ENCODE data around the gene CARS2.
A peak's percentile ranks its signal among the peaks of the same experiment; 100 is the strongest.

Gene CARS2

GRCh38 chr13:110705826-110706569, at the start of gene CARS2:
CARS2 (minus strand) TSS chr13:110706116; CDS start chr13:110706093, 23 bp downstream.
- no peak for TF ChIP-seq EZH2phosphoT487 (conservative IDR thresholded peaks at IDR 0.05; ENCODE audit: low read length)
- TF ChIP-seq, protein P1, sequence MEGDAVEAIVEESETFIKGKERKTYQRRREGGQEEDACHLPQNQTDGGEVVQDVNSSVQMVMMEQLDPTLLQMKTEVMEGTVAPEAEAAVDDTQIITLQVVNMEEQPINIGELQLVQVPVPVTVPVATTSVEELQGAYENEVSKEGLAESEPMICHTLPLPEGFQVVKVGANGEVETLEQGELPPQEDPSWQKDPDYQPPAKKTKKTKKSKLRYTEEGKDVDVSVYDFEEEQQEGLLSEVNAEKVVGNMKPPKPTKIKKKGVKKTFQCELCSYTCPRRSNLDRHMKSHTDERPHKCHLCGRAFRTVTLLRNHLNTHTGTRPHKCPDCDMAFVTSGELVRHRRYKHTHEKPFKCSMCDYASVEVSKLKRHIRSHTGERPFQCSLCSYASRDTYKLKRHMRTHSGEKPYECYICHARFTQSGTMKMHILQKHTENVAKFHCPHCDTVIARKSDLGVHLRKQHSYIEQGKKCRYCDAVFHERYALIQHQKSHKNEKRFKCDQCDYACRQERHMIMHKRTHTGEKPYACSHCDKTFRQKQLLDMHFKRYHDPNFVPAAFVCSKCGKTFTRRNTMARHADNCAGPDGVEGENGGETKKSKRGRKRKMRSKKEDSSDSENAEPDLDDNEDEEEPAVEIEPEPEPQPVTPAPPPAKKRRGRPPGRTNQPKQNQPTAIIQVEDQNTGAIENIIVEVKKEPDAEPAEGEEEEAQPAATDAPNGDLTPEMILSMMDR (IDR thresholded peaks at IDR 0.05; ENCODE audit: insufficient read depth, low read length, poor library complexity, severe bottlenecking): no peak
- no peaks in the 10 kb centered on the region for H3K27me3 ChIP-seq (ENCODE audit: low read length)
- peaks cover 22% of the 10 kb centered on the region for H3K79me2 ChIP-seq (ENCODE audit: insufficient read depth, low read length)
- H3F3A ChIP-seq (ENCODE audit: insufficient read depth): peaks cover 10% of the 10 kb centered on the region
- H2AFZ ChIP-seq (ENCODE audit: low read depth, low read length, severe bottlenecking): peak within 1 kb of the TSS; percentile 52
- H3K4me3 ChIP-seq (ENCODE audit: insufficient read depth, low read length, poor library complexity, severe bottlenecking): peak within 1 kb of the TSS; percentile 82
- H4K20me1 ChIP-seq (ENCODE audit: low read depth, low read length): no peaks in the 10 kb centered on the region
- peaks cover 6% of the 10 kb centered on the region for H3K36me3 ChIP-seq (ENCODE audit: low read length)
- H3K27ac ChIP-seq (ENCODE audit: low read depth, low read length): peak within 1 kb of the TSS; percentile 62
- H3K9me3 ChIP-seq (ENCODE audit: insufficient read depth, low read length): no peaks in the 10 kb centered on the region
- H3K4me2 ChIP-seq (ENCODE audit: low read depth, low read length, poor library complexity, severe bottlenecking): peak within 1 kb of the TSS; percentile 98
- peak within 1 kb of the TSS; percentile 83 for H3K9ac ChIP-seq (ENCODE audit: low read length)
- no peaks in the 10 kb centered on the region for H3K9me2 ChIP-seq (replicated peaks; ENCODE audit: insufficient read depth, low read length)

DNA sequence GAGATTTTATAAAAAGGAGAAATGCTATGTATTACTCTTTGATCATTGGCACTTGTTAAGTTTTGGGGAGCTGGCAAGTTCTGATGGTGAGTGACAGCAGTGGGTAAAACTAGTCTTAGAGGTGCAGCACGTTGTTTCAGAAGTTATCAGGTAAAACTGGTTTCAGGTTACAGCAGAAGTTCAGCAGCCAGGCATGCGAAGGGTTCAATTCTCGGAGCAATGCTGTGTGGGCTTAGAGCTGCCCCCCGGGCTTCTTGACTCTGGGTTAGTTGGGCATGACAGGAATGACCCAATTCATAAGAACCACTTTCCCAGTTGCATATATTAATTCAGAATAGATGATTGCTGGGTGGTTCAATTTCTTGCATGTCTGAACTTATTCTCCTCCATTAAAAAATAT, 42.4 kb upstream of the CARS2 start:
- Histone ChIP-seq H3F3A (ENCODE audit: insufficient read depth) (no peaks in the 10 kb centered on the region), H3K36me3 (ENCODE audit: low read length) (no peaks in the 10 kb centered on the region), H2AFZ (ENCODE audit: low read depth, low read length, severe bottlenecking) (no peak overlapping the region), H4K20me1 (ENCODE audit: low read depth, low read length) (no peaks in the 10 kb centered on the region), H3K9ac (ENCODE audit: low read length) (no peak overlapping the region), H3K9me3 (ENCODE audit: insufficient read depth, low read length) (peaks cover 13% of the 10 kb centered on the region; the same call in 1 of the 2 replicates), H3K9me2 (replicated peaks; ENCODE audit: insufficient read depth, low read length) (no peaks in the 10 kb centered on the region), H3K4me3 (ENCODE audit: insufficient read depth, low read length, poor library complexity, severe bottlenecking) (no peak overlapping the region), H3K27me3 (ENCODE audit: low read length) (no peaks in the 10 kb centered on the region), H3K27ac (ENCODE audit: low read depth, low read length) (no peak overlapping the region), H3K79me2 (ENCODE audit: insufficient read depth, low read length) (no peaks in the 10 kb centered on the region), H3K4me2 (ENCODE audit: low read depth, low read length, poor library complexity, severe bottlenecking) (no peak overlapping the region)
- TF ChIP-seq EZH2phosphoT487 (conservative IDR thresholded peaks at IDR 0.05; ENCODE audit: low read length): no peak
- TF ChIP-seq, protein P1 (IDR thresholded peaks at IDR 0.05; ENCODE audit: insufficient read depth, low read length, poor library complexity, severe bottlenecking): no peak

- Histone ChIP-seq H3K9me3 (ENCODE audit: insufficient read depth, low read length) (peaks cover 17% of the 10 kb centered on the region; the same call in 1 of the 2 replicates), H3K27me3 (ENCODE audit: low read length) (no peaks in the 10 kb centered on the region), H3K36me3 (ENCODE audit: low read length) (no peaks in the 10 kb centered on the region), H3K9me2 (replicated peaks; ENCODE audit: insufficient read depth, low read length) (no peaks in the 10 kb centered on the region), H2AFZ (ENCODE audit: low read depth, low read length, severe bottlenecking) (no peak overlapping the region), H4K20me1 (ENCODE audit: low read depth, low read length) (no peaks in the 10 kb centered on the region), H3K79me2 (ENCODE audit: insufficient read depth, low read length) (no peaks in the 10 kb centered on the region), H3F3A (ENCODE audit: insufficient read depth) (no peaks in the 10 kb centered on the region), H3K4me3 (ENCODE audit: insufficient read depth, low read length, poor library complexity, severe bottlenecking) (no peak overlapping the region), H3K4me2 (ENCODE audit: low read depth, low read length, poor library complexity, severe bottlenecking) (no peak overlapping the region), H3K9ac (ENCODE audit: low read length) (no peak overlapping the region), H3K27ac (ENCODE audit: low read depth, low read length) (no peak overlapping the region)
- TF ChIP-seq EZH2phosphoT487 (conservative IDR thresholded peaks at IDR 0.05; ENCODE audit: low read length): no peak
- TF ChIP-seq, protein P1 (IDR thresholded peaks at IDR 0.05; ENCODE audit: insufficient read depth, low read length, poor library complexity, severe bottlenecking): no peak
Measured at GRCh38 chr13:110746438-110746837, 40.5 kb upstream of the CARS2 start.
